ENCODE measurements around the gene GMNC.

The GMNC gene

GRCh38 chr3:190864002-190864401 is 1.5 kb upstream of the GMNC start:
- TF ChIP-seq GATA2 (IDR thresholded peaks at IDR 0.05; ENCODE audit: low read depth, low read length) = no peak
- no peak for TF ChIP-seq GATA3 (IDR thresholded peaks at IDR 0.05; ENCODE audit: low read depth, low read length)

DNA sequence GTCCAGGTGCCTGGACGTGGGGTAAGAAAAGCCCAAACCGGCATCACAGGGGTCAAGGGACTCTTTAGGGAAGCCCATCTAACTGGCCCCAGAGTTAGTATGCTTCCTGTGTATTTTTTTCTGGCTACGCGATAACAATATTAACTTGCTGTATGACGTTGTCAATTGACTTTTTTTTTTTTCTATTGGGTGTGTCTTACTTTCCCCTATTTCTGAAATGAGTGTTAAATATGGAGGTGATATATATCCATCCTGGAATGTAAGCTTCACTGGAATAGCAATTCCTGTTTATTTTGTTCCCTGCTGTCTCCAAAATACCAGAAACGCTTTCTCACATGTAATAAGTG is 598 bp upstream of the GMNC start:
- TF ChIP-seq GATA3 (IDR thresholded peaks at IDR 0.05; ENCODE audit: low read depth, low read length) = no peak
- no peak for TF ChIP-seq GATA2 (IDR thresholded peaks at IDR 0.05; ENCODE audit: low read depth, low read length)

DNA sequence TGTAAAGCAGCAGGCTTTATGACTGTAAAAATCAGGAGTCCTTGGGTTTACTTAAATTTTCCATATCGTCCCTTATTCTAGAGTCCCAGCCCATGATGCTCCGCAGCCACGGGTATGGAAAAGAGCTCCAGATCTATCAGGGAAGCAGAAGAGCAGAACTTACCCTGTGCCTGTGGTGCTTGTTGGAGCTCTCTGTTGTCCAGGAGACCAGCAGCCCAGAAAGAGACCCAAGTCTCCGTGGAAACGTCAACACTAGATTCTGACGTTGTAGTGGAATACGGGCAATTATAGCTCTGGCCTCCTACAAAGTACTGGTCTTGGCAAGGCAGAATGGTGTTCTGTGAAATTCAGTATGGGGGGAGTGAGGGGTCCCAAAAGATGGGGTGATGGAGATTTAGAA is 2.0 kb downstream of the GMNC start:
- TF ChIP-seq GATA3 (IDR thresholded peaks at IDR 0.05; ENCODE audit: low read depth, low read length) = no peak
- no peak for TF ChIP-seq GATA2 (IDR thresholded peaks at IDR 0.05; ENCODE audit: low read depth, low read length)

DNA sequence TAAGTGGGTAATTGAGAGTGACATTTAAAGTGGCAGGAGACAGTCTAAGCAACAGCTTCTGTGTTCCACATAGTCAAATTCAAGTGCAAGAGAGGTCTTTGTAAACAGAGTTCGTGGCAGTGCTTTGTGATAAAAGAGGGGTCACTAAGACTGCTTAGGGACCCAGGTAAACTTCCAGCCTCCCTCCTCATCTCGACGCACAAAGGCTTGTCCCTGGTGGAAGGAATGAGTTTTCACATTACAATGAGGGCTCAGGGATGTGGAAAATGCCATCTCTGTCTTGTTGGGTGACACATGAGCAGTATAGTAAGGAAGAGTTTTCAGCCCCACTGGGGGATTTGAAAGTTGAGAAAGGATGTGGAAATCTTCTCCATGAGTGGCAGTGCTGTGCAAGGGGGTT is 7.3 kb downstream of the GMNC start:
- no peak for TF ChIP-seq GATA3 (IDR thresholded peaks at IDR 0.05; ENCODE audit: low read depth, low read length)
- TF ChIP-seq GATA2 (IDR thresholded peaks at IDR 0.05; ENCODE audit: low read depth, low read length) = no peak

- no peak for TF ChIP-seq GATA2 (IDR thresholded peaks at IDR 0.05; ENCODE audit: low read depth, low read length)
- no peak for TF ChIP-seq GATA3 (IDR thresholded peaks at IDR 0.05; ENCODE audit: low read depth, low read length)
Measured at GRCh38 chr3:190854062-190854461, 8.4 kb downstream of the GMNC start.

DNA sequence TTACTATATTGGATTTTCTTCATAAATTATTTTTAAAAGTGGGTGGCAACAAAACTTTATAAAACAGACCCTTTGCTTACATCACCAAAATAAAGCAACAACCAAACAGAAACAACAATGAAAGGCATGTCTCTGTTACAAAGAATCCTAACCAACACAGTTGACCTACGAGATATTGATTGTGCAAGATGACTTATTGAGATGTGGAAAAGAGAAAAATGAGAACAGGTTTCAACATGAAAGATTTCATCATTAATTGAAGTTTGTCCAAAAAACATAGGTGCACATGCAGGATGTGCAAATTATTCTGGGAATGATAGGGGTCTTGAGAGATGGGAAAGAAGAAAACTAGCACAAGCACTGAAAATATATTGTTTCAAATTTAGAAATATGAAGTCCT is 9.0 kb downstream of the GMNC start:
- TF ChIP-seq GATA2 (IDR thresholded peaks at IDR 0.05; ENCODE audit: low read depth, low read length) = no peak
- TF ChIP-seq GATA3 (IDR thresholded peaks at IDR 0.05; ENCODE audit: low read depth, low read length) = no peak

- no peak for TF ChIP-seq GATA3 (IDR thresholded peaks at IDR 0.05; ENCODE audit: low read depth, low read length)
- TF ChIP-seq GATA2 (IDR thresholded peaks at IDR 0.05; ENCODE audit: low read depth, low read length) = no peak
Measured at GRCh38 chr3:190849607-190850006, 12.9 kb downstream of the GMNC start.

- TF ChIP-seq GATA2 (IDR thresholded peaks at IDR 0.05; ENCODE audit: low read depth, low read length) (no peak), GATA3 (IDR thresholded peaks at IDR 0.05; ENCODE audit: low read depth, low read length) (no peak)
Measured at GRCh38 chr3:190848870-190849269, 13.6 kb downstream of the GMNC start.

- TF ChIP-seq GATA3 (IDR thresholded peaks at IDR 0.05; ENCODE audit: low read depth, low read length) (no peak), GATA2 (IDR thresholded peaks at IDR 0.05; ENCODE audit: low read depth, low read length) (no peak)
Measured at GRCh38 chr3:190847436-190847835, 15.1 kb downstream of the GMNC start.

DNA sequence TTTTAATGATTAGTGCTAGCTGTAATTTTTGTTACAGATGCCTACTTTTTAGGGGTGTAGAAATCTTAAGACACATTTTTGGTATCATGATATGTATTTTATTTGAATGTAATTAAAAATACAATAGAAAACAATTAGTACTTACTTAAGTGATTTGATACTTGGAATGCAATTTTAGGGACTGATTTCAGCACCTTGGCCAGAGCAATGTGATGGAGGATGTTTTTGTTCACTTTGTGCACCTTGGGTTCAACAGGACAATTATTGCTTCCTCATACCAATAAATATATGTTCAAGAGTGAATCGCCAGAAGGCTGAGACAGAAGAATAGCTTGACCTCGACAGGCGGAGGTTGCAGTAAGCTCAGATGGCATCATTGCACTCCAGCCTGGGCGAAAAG is 22.3 kb downstream of the GMNC start:
- no peak for TF ChIP-seq GATA2 (IDR thresholded peaks at IDR 0.05; ENCODE audit: low read depth, low read length)
- no peak for TF ChIP-seq GATA3 (IDR thresholded peaks at IDR 0.05; ENCODE audit: low read depth, low read length)

GRCh38 chr3:190831225-190831624 is 31.3 kb downstream of the GMNC start:
- TF ChIP-seq GATA2 (IDR thresholded peaks at IDR 0.05; ENCODE audit: low read depth, low read length) = no peak
- TF ChIP-seq GATA3 (IDR thresholded peaks at IDR 0.05; ENCODE audit: low read depth, low read length) = no peak

DNA sequence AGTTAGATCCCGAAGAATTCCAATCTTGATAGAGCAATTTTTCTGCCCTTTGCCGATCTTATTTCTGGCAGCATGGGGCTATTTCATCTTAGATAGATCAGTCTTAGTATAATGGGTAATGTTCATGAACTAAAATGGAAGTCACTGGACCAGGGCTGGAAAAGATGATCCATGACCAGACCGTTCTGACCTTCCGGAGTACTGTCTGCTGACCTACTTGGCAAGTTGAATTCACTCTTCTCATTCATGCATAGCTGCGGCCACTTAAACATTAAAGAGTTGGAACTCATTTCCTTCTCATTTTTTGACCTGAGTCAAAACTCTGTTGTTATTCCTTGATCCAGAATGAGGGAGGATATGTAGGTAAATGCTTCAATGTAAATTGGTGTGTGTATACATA is 32.5 kb downstream of the GMNC start:
- TF ChIP-seq GATA3 (IDR thresholded peaks at IDR 0.05; ENCODE audit: low read depth, low read length) (no peak), GATA2 (IDR thresholded peaks at IDR 0.05; ENCODE audit: low read depth, low read length) (no peak)

GRCh38 chr3:190826018-190826417 is 36.5 kb downstream of the GMNC start:
- TF ChIP-seq GATA3 (IDR thresholded peaks at IDR 0.05; ENCODE audit: low read depth, low read length) (no peak), GATA2 (IDR thresholded peaks at IDR 0.05; ENCODE audit: low read depth, low read length) (no peak)

GRCh38 chr3:190825386-190826016 is 37.0 kb downstream of the GMNC start:
- TF ChIP-seq GATA3 (IDR thresholded peaks at IDR 0.05; ENCODE audit: low read depth, low read length) = no peak
- no peak for TF ChIP-seq GATA2 (IDR thresholded peaks at IDR 0.05; ENCODE audit: low read depth, low read length)

DNA sequence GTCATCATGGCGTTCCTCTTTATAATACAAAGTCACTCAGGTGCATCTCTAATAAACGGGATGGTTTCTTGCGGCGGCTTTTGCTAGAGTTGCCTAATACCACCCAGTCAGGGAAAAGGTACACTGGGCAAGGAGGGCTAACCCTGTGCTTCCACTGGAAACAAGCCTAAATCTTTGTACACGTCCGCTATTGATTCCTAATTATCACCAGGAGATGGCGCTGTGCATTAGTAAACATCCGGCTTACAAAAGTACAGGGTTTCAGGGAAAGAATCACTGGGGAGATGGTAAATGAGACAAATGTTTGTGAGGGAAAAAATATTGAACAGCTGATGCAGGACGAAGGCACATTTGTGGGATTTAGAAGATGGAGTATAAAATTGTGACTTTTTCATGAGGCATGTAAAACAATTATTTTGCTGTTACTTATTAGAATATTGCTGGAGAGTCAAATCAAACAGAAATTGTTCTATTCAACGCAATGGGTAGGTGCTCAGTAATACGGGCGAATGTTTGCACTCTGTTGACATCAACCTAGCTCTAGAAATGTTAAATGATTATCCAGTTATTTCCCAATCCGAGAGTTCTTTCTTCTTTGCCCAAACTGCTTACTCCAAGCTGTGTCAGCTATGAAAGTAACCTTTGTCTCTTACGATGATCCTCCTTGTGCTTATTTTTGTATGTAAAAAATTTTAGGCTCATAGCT is 50.6 kb downstream of the GMNC start:
- TF ChIP-seq GATA3 (IDR thresholded peaks at IDR 0.05; ENCODE audit: low read depth, low read length) (no peak), GATA2 (IDR thresholded peaks at IDR 0.05; ENCODE audit: low read depth, low read length) (no peak)
